ENCODE data around the gene NUDT14.

NUDT14 gene

GRCh38 chr14:105144666-105145380, 36.3 kb downstream of the NUDT14 start:
- no peaks in the 10 kb centered on the region for H3K9me3 ChIP-seq (ENCODE audit: control insufficient read depth, insufficient read depth, low read length)
- peaks cover 23% of the 10 kb centered on the region for H3K36me3 ChIP-seq (ENCODE audit: control insufficient read depth, insufficient read depth, low read length)
- no peak overlapping the region for H3K4me3 ChIP-seq (ENCODE audit: low read depth, low read length)
- H3K9ac ChIP-seq (ENCODE audit: low read depth, low read length) = no peak overlapping the region
- no peaks in the 10 kb centered on the region for H3K27me3 ChIP-seq (ENCODE audit: control insufficient read depth, insufficient read depth, low read length)
- no peaks in the 10 kb centered on the region for H3K4me1 ChIP-seq (ENCODE audit: control insufficient read depth, insufficient read depth, low read length)

GRCh38 chr14:105144026-105144665, 37.0 kb downstream of the NUDT14 start:
- H3K4me3 ChIP-seq (ENCODE audit: low read depth, low read length) = no peak overlapping the region
- H3K9ac ChIP-seq (ENCODE audit: low read depth, low read length) = no peak overlapping the region
- H3K36me3 ChIP-seq (ENCODE audit: control insufficient read depth, insufficient read depth, low read length) = peaks cover 23% of the 10 kb centered on the region

GRCh38 chr14:105143451-105144025, 37.6 kb downstream of the NUDT14 start:
- Histone ChIP-seq H3K9me3 (ENCODE audit: control insufficient read depth, insufficient read depth, low read length) (no peaks in the 10 kb centered on the region), H3K4me3 (ENCODE audit: low read depth, low read length) (no peak overlapping the region), H3K27me3 (ENCODE audit: control insufficient read depth, insufficient read depth, low read length) (no peaks in the 10 kb centered on the region), H3K36me3 (ENCODE audit: control insufficient read depth, insufficient read depth, low read length) (peaks cover 22% of the 10 kb centered on the region), H3K4me1 (ENCODE audit: control insufficient read depth, insufficient read depth, low read length) (no peaks in the 10 kb centered on the region), H3K9ac (ENCODE audit: low read depth, low read length) (no peak overlapping the region)

More at GRCh38 chr14:105144026-105144665, 37.0 kb downstream of the NUDT14 start:
- no peaks in the 10 kb centered on the region for H3K27me3 ChIP-seq (ENCODE audit: control insufficient read depth, insufficient read depth, low read length)
- H3K4me1 ChIP-seq (ENCODE audit: control insufficient read depth, insufficient read depth, low read length) = no peaks in the 10 kb centered on the region
- H3K9me3 ChIP-seq (ENCODE audit: control insufficient read depth, insufficient read depth, low read length) = no peaks in the 10 kb centered on the region

GRCh38 chr14:105142651-105143450, 38.3 kb downstream of the NUDT14 start:
- H3K27me3 ChIP-seq (ENCODE audit: control insufficient read depth, insufficient read depth, low read length) = no peaks in the 10 kb centered on the region
- H3K36me3 ChIP-seq (ENCODE audit: control insufficient read depth, insufficient read depth, low read length) = peaks cover 17% of the 10 kb centered on the region
- H3K9me3 ChIP-seq (ENCODE audit: control insufficient read depth, insufficient read depth, low read length) = no peaks in the 10 kb centered on the region
- no peaks in the 10 kb centered on the region for H3K4me1 ChIP-seq (ENCODE audit: control insufficient read depth, insufficient read depth, low read length)
- no peak overlapping the region for H3K9ac ChIP-seq (ENCODE audit: low read depth, low read length)
- H3K4me3 ChIP-seq (ENCODE audit: low read depth, low read length) = no peak overlapping the region

GRCh38 chr14:105141486-105142281, 39.4 kb downstream of the NUDT14 start:
- no peaks in the 10 kb centered on the region for H3K27me3 ChIP-seq (ENCODE audit: control insufficient read depth, insufficient read depth, low read length)
- H3K9ac ChIP-seq (ENCODE audit: low read depth, low read length) = no peak overlapping the region
- H3K36me3 ChIP-seq (ENCODE audit: control insufficient read depth, insufficient read depth, low read length) = peaks cover 17% of the 10 kb centered on the region
- H3K4me3 ChIP-seq (ENCODE audit: low read depth, low read length) = no peak overlapping the region
- H3K9me3 ChIP-seq (ENCODE audit: control insufficient read depth, insufficient read depth, low read length) = no peaks in the 10 kb centered on the region
- H3K4me1 ChIP-seq (ENCODE audit: control insufficient read depth, insufficient read depth, low read length) = no peaks in the 10 kb centered on the region

GRCh38 chr14:105141026-105141425, 40.1 kb downstream of the NUDT14 start:
- Histone ChIP-seq H3K36me3 (ENCODE audit: control insufficient read depth, insufficient read depth, low read length) (peaks cover 11% of the 10 kb centered on the region), H3K9me3 (ENCODE audit: control insufficient read depth, insufficient read depth, low read length) (no peaks in the 10 kb centered on the region), H3K4me3 (ENCODE audit: low read depth, low read length) (no peak overlapping the region), H3K9ac (ENCODE audit: low read depth, low read length) (no peak overlapping the region), H3K27me3 (ENCODE audit: control insufficient read depth, insufficient read depth, low read length) (no peaks in the 10 kb centered on the region), H3K4me1 (ENCODE audit: control insufficient read depth, insufficient read depth, low read length) (no peaks in the 10 kb centered on the region)

GRCh38 chr14:105140581-105140980, 40.5 kb downstream of the NUDT14 start:
- Histone ChIP-seq H3K36me3 (ENCODE audit: control insufficient read depth, insufficient read depth, low read length) (peaks cover 9% of the 10 kb centered on the region), H3K9ac (ENCODE audit: low read depth, low read length) (no peak overlapping the region), H3K27me3 (ENCODE audit: control insufficient read depth, insufficient read depth, low read length) (no peaks in the 10 kb centered on the region), H3K4me1 (ENCODE audit: control insufficient read depth, insufficient read depth, low read length) (no peaks in the 10 kb centered on the region), H3K9me3 (ENCODE audit: control insufficient read depth, insufficient read depth, low read length) (no peaks in the 10 kb centered on the region), H3K4me3 (ENCODE audit: low read depth, low read length) (no peak overlapping the region)

- Histone ChIP-seq H3K36me3 (ENCODE audit: control insufficient read depth, insufficient read depth, low read length) (peaks cover 4% of the 10 kb centered on the region), H3K9ac (ENCODE audit: low read depth, low read length) (no peak overlapping the region), H3K4me3 (ENCODE audit: low read depth, low read length) (no peak overlapping the region), H3K9me3 (ENCODE audit: control insufficient read depth, insufficient read depth, low read length) (no peaks in the 10 kb centered on the region), H3K4me1 (ENCODE audit: control insufficient read depth, insufficient read depth, low read length) (no peaks in the 10 kb centered on the region), H3K27me3 (ENCODE audit: control insufficient read depth, insufficient read depth, low read length) (no peaks in the 10 kb centered on the region)
Measured at GRCh38 chr14:105139831-105140239, 41.3 kb downstream of the NUDT14 start.

GRCh38 chr14:105139212-105139825, 41.8 kb downstream of the NUDT14 start:
- Histone ChIP-seq H3K36me3 (ENCODE audit: control insufficient read depth, insufficient read depth, low read length) (peaks cover 4% of the 10 kb centered on the region), H3K4me1 (ENCODE audit: control insufficient read depth, insufficient read depth, low read length) (no peaks in the 10 kb centered on the region)

GRCh38 chr14:105138551-105139111, 42.5 kb downstream of the NUDT14 start:
- Histone ChIP-seq H3K36me3 (ENCODE audit: control insufficient read depth, insufficient read depth, low read length) (peaks cover 4% of the 10 kb centered on the region), H3K4me3 (ENCODE audit: low read depth, low read length) (no peak overlapping the region), H3K9me3 (ENCODE audit: control insufficient read depth, insufficient read depth, low read length) (no peaks in the 10 kb centered on the region), H3K4me1 (ENCODE audit: control insufficient read depth, insufficient read depth, low read length) (no peaks in the 10 kb centered on the region), H3K27me3 (ENCODE audit: control insufficient read depth, insufficient read depth, low read length) (no peaks in the 10 kb centered on the region), H3K9ac (ENCODE audit: low read depth, low read length) (no peak overlapping the region)

More at GRCh38 chr14:105139212-105139825, 41.8 kb downstream of the NUDT14 start:
- H3K9ac ChIP-seq (ENCODE audit: low read depth, low read length) = no peak overlapping the region
- no peaks in the 10 kb centered on the region for H3K27me3 ChIP-seq (ENCODE audit: control insufficient read depth, insufficient read depth, low read length)
- H3K4me3 ChIP-seq (ENCODE audit: low read depth, low read length) = no peak overlapping the region
- no peaks in the 10 kb centered on the region for H3K9me3 ChIP-seq (ENCODE audit: control insufficient read depth, insufficient read depth, low read length)

Measured in iPS-15b (cell line).